Stimulated activated naive CD8-positive, alpha-beta T cell treated with anti-CD3 and anti-CD28 coated beads, Interleukin-15, amount 100 ng/mL, for 72 hours (primary cell): ENCODE results near the gene SERPINI1.

ENCODE experiments used
- ATAC-seq: fragments of 150-1000 bp; cut with Tn5 transposase; 2 replicates; pipeline ENCODE4 v1.10.0; 2021; ENCODE audit warnings: mild to moderate bottlenecking, moderate library complexity
- DNase-seq, 2 donors: peaks; one replicate each; pipeline ENCODE4 v3.0.0; 2021 to 2022
- H3K27ac Mint-ChIP-seq, 2 donors: one replicate each; pipeline ENCODE4 v1.8.0; 2022; ENCODE audit warnings: mild to moderate bottlenecking in 2 of 2, mixed read lengths in 2 of 2, moderate library complexity in 2 of 2
- H3K27me3 Mint-ChIP-seq: one replicate; pipeline ENCODE4 v1.8.0; 2022; ENCODE audit warnings: mixed read lengths
- H3K4me1 Mint-ChIP-seq: one replicate; pipeline ENCODE4 v1.8.0; 2022; ENCODE audit warnings: mild to moderate bottlenecking, mixed read lengths
- H3K4me3 Mint-ChIP-seq, 2 donors: one replicate each; pipeline ENCODE4 v1.8.0; 2022; ENCODE audit warnings: mild to moderate bottlenecking in 2 of 2, mixed read lengths in 2 of 2, moderate library complexity in 1 of 2
- H3K9me3 Mint-ChIP-seq, 2 donors: one replicate each; pipeline ENCODE4 v1.8.0; 2022; ENCODE audit warnings: mixed read lengths in 2 of 2

The SERPINI1 gene

GRCh38 chr3:167728632-167729323 lies 6.7 kb upstream of the SERPINI1 start:
- H3K9me3 Mint-ChIP-seq, result no peaks in the 10 kb centered on the region

GRCh38 chr3:167729591-167729990 lies 5.9 kb upstream of the SERPINI1 start:
- Mint-ChIP-seq H3K4me1 (peaks cover 32% of the 10 kb centered on the region), H3K27ac (no peak overlapping the region), H3K9me3 (no peaks in the 10 kb centered on the region), H3K27me3 (no peaks in the 10 kb centered on the region), H3K4me3 (no peak overlapping the region)
- DNase-seq (no peak), ATAC-seq (no peak)

More at GRCh38 chr3:167728632-167729323, 6.7 kb upstream of the SERPINI1 start:
- Mint-ChIP-seq H3K27me3 (no peaks in the 10 kb centered on the region), H3K4me3 (no peak overlapping the region), H3K27ac (peak overlapping the region in 1 of 2 donors; percentile 48), H3K4me1 (peaks cover 39% of the 10 kb centered on the region)
- ATAC-seq (no peak), DNase-seq (no peak)

- Mint-ChIP-seq H3K27me3 (no peaks in the 10 kb centered on the region), H3K27ac (no peak overlapping the region), H3K4me3 (peak overlapping the region in 1 of 2 donors; percentile 10), H3K9me3 (no peaks in the 10 kb centered on the region), H3K4me1 (peaks cover 32% of the 10 kb centered on the region)
- DNase-seq (no peak), ATAC-seq (no peak)
These were observed 4.1 kb upstream of the SERPINI1 start for GRCh38 chr3:167731393-167731792.

GRCh38 chr3:167732313-167733065 lies 3.0 kb upstream of the SERPINI1 start:
- no peaks in the 10 kb centered on the region for H3K9me3 Mint-ChIP-seq
- H3K27me3 Mint-ChIP-seq, result no peaks in the 10 kb centered on the region
- H3K27ac Mint-ChIP-seq, result no peak overlapping the region
- ATAC-seq (no peak), DNase-seq (no peak)
- peak overlapping the region; percentile 16 to 51 for H3K4me3 Mint-ChIP-seq
- H3K4me1 Mint-ChIP-seq, result peaks cover 29% of the 10 kb centered on the region

- ATAC-seq (no peak), DNase-seq (no peak)
- H3K9me3 Mint-ChIP-seq, result no peaks in the 10 kb centered on the region
- H3K4me3 Mint-ChIP-seq, result no peak overlapping the region
- H3K4me1 Mint-ChIP-seq, result peaks cover 25% of the 10 kb centered on the region
- no peak overlapping the region for H3K27ac Mint-ChIP-seq
- no peaks in the 10 kb centered on the region for H3K27me3 Mint-ChIP-seq
These were observed 1.5 kb upstream of the SERPINI1 start for GRCh38 chr3:167733961-167734497.

GRCh38 chr3:167734498-167735232 lies 856 bp upstream of the SERPINI1 start, which contains the start of gene PDCD10:
TSS of gene PDCD10 (minus strand) at chr3:167734892. CDS start at chr3:167720157, 14,735 bp downstream.
- no peaks in the 10 kb centered on the region for H3K9me3 Mint-ChIP-seq
- peak; percentile 96 to 98 for DNase-seq
- peak; percentile 90 for ATAC-seq
- no peaks in the 10 kb centered on the region for H3K27me3 Mint-ChIP-seq
- no peak within 1 kb of the TSS for H3K4me3 Mint-ChIP-seq
- peaks cover 19% of the 10 kb centered on the region for H3K4me1 Mint-ChIP-seq
- H3K27ac Mint-ChIP-seq, result no peak within 1 kb of the TSS

- no peak for ATAC-seq
These were observed 805 bp downstream of the SERPINI1 start for GRCh38 chr3:167736264-167736787.

GRCh38 chr3:167736997-167737396 lies 1.5 kb downstream of the SERPINI1 start:
- Mint-ChIP-seq H3K9me3 (no peaks in the 10 kb centered on the region), H3K27me3 (no peaks in the 10 kb centered on the region), H3K4me1 (peaks cover 21% of the 10 kb centered on the region), H3K27ac (peak overlapping the region in 1 of 2 donors; percentile 20), H3K4me3 (peak overlapping the region in 1 of 2 donors; percentile 6)
- DNase-seq, result no peak
- ATAC-seq, result no peak

More at GRCh38 chr3:167736264-167736787, 805 bp downstream of the SERPINI1 start:
- peaks cover 27% of the 10 kb centered on the region for H3K4me1 Mint-ChIP-seq
- no peaks in the 10 kb centered on the region for H3K27me3 Mint-ChIP-seq
- no peak overlapping the region for H3K4me3 Mint-ChIP-seq
- no peaks in the 10 kb centered on the region for H3K9me3 Mint-ChIP-seq
- H3K27ac Mint-ChIP-seq, result peak overlapping the region in 1 of 2 donors; percentile 36
- no peak for DNase-seq

GRCh38 chr3:167738037-167738436 lies 2.5 kb downstream of the SERPINI1 start:
- Mint-ChIP-seq H3K9me3 (no peaks in the 10 kb centered on the region), H3K27me3 (no peaks in the 10 kb centered on the region), H3K4me1 (peaks cover 12% of the 10 kb centered on the region), H3K4me3 (no peak overlapping the region), H3K27ac (no peak overlapping the region)
- no peak for ATAC-seq
- no peak for DNase-seq

GRCh38 chr3:167739190-167739810 lies 3.8 kb downstream of the SERPINI1 start:
- no peaks in the 10 kb centered on the region for H3K9me3 Mint-ChIP-seq
- H3K27me3 Mint-ChIP-seq, result no peaks in the 10 kb centered on the region
- H3K4me3 Mint-ChIP-seq, result no peak overlapping the region
- no peak for ATAC-seq
- H3K4me1 Mint-ChIP-seq, result peaks cover 18% of the 10 kb centered on the region
- no peak for DNase-seq
- H3K27ac Mint-ChIP-seq, result no peak overlapping the region

- Mint-ChIP-seq H3K4me1 (peaks cover 21% of the 10 kb centered on the region), H3K27me3 (no peaks in the 10 kb centered on the region), H3K9me3 (no peaks in the 10 kb centered on the region), H3K27ac (no peak overlapping the region), H3K4me3 (no peak overlapping the region)
- peak; percentile 93 for ATAC-seq
- peak; percentile 16 to 19 for DNase-seq
These were observed 5.6 kb downstream of the SERPINI1 start for GRCh38 chr3:167740961-167741587.

- H3K4me3 Mint-ChIP-seq, result no peak overlapping the region
- ATAC-seq (no peak), DNase-seq (no peak)
- peaks cover 25% of the 10 kb centered on the region for H3K4me1 Mint-ChIP-seq
- H3K27ac Mint-ChIP-seq, result no peak overlapping the region
- no peaks in the 10 kb centered on the region for H3K27me3 Mint-ChIP-seq
- no peaks in the 10 kb centered on the region for H3K9me3 Mint-ChIP-seq
These were observed 6.8 kb downstream of the SERPINI1 start for GRCh38 chr3:167742338-167742737.

GRCh38 chr3:167743799-167744198 lies 8.3 kb downstream of the SERPINI1 start:
- H3K27me3 Mint-ChIP-seq, result no peaks in the 10 kb centered on the region
- no peak overlapping the region for H3K4me3 Mint-ChIP-seq
- H3K27ac Mint-ChIP-seq, result no peak overlapping the region
- no peak for DNase-seq
- peaks cover 21% of the 10 kb centered on the region for H3K4me1 Mint-ChIP-seq
- H3K9me3 Mint-ChIP-seq, result no peaks in the 10 kb centered on the region
- ATAC-seq, result no peak

GRCh38 chr3:167749209-167749608 lies 13.7 kb downstream of the SERPINI1 start:
- Mint-ChIP-seq H3K9me3 (no peaks in the 10 kb centered on the region), H3K27ac (no peak overlapping the region)

More at GRCh38 chr3:167749209-167749608, 13.7 kb downstream of the SERPINI1 start:
- Mint-ChIP-seq H3K4me3 (no peak overlapping the region), H3K27me3 (no peaks in the 10 kb centered on the region), H3K4me1 (peaks cover 14% of the 10 kb centered on the region)
- DNase-seq (no peak), ATAC-seq (no peak)
